Prostate gland (tissue), 2 donors: ENCODE results near the gene ZCCHC7.

Experiments used
- CTCF ChIP-seq, 4 experiments: fragments of 200-600 bp in 2 of 4; fragments of 450-650 bp in 2 of 4; sonication (generic) in 2 of 4; IDR thresholded peaks; 1 replicate in 3 of 4; 2 replicates in 1 of 4; pipeline ENCODE4 v1.5.1; 2016 to 2019; ENCODE audit warnings: antibody characterized with exemption in 4 of 4, mild to moderate bottlenecking in 2 of 4, moderate library complexity in 2 of 4
- POLR2A ChIP-seq: fragments of 450-650 bp; IDR thresholded peaks from one replicate; pipeline ENCODE4 v1.6.1; 2016; ENCODE audit warnings: antibody characterized with exemption, mild to moderate bottlenecking
- POLR2AphosphoS5 ChIP-seq: sonication (generic); formaldehyde crosslinking; IDR thresholded peaks from one replicate; pipeline ENCODE4 v1.6.1; 2017; ENCODE audit warnings: antibody characterized with exemption

GRCh38 chr9:37379835-37380234, 259.5 kb downstream of the ZCCHC7 start:
- TF ChIP-seq POLR2A (no peak), CTCF (IDR thresholded peaks at IDR 0.05) (no peak), POLR2AphosphoS5 (no peak)
